Skeletal muscle satellite cell (primary cell): Measurements from ENCODE around the gene SNRK.

Experiments
- H3K27me3 ChIP-seq: 2 replicates; pipeline ENCODE4 v1.7.0; 2013; ENCODE audit warnings: low read length; ENCODE audit not compliant: control insufficient read depth, insufficient read depth
- H3K36me3 ChIP-seq: 2 replicates; pipeline ENCODE4 v1.7.0; 2013; ENCODE audit warnings: mild to moderate bottlenecking, control low read depth, low read length; ENCODE audit not compliant: insufficient read depth
- H3K4me1 ChIP-seq: 2 replicates; pipeline ENCODE4 v1.7.0; 2013; ENCODE audit warnings: low read length; ENCODE audit not compliant: control insufficient read depth, insufficient read depth
- H3K4me2 ChIP-seq: 2 replicates; pipeline ENCODE4 v1.7.0; 2013; ENCODE audit warnings: mild to moderate bottlenecking, low read length
- H3K4me3 ChIP-seq: 2 replicates; pipeline ENCODE4 v1.7.0; 2013; ENCODE audit warnings: low read length
- H3K9ac ChIP-seq: 2 replicates; pipeline ENCODE4 v1.7.0; 2013; ENCODE audit warnings: mild to moderate bottlenecking, low read depth, low read length, moderate library complexity
- H3K9me3 ChIP-seq: replicated peaks from 2 replicates; pipeline ENCODE4 v1.7.0; 2013; ENCODE audit warnings: mild to moderate bottlenecking, control low read depth, low read length

Gene SNRK

DNA sequence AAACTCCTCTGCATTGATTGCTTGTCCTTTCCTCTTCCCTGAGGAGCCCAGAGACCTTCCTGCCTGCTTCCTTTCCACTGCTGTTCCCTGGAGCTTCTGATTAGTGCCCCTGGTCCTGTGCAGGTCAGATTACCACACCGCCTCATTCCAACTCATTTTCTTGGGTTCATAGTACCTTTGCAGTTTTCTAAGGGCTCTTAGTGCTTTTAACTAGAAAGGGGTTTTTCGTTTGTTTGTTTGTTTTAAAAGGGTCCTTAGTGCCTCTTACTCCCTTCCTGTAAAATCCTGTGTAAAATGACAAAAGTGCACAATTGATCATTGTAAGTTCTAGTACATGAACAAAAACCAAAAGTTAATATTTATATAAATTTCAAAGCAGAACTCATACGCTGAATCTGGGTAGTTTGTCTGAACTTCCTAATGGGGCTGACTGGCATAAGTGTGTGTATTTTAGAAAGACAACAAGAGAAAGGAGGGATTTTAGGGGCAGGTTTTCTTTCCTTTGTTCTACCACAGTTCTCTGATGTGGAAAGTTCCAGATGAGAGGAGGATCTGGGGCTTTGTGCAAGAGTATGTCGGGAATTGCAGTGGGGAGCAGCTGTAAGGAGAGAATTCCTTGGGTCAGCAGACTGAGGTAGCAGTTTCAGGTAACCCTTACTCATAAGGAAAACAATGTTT, 30.6 kb downstream of the SNRK start:
- Histone ChIP-seq H3K4me3 (no peak overlapping the region), H3K36me3 (peaks cover 13% of the 10 kb centered on the region), H3K27me3 (no peaks in the 10 kb centered on the region), H3K9ac (no peak overlapping the region), H3K4me1 (peaks cover 9% of the 10 kb centered on the region), H3K9me3 (no peaks in the 10 kb centered on the region), H3K4me2 (no peak overlapping the region)

DNA sequence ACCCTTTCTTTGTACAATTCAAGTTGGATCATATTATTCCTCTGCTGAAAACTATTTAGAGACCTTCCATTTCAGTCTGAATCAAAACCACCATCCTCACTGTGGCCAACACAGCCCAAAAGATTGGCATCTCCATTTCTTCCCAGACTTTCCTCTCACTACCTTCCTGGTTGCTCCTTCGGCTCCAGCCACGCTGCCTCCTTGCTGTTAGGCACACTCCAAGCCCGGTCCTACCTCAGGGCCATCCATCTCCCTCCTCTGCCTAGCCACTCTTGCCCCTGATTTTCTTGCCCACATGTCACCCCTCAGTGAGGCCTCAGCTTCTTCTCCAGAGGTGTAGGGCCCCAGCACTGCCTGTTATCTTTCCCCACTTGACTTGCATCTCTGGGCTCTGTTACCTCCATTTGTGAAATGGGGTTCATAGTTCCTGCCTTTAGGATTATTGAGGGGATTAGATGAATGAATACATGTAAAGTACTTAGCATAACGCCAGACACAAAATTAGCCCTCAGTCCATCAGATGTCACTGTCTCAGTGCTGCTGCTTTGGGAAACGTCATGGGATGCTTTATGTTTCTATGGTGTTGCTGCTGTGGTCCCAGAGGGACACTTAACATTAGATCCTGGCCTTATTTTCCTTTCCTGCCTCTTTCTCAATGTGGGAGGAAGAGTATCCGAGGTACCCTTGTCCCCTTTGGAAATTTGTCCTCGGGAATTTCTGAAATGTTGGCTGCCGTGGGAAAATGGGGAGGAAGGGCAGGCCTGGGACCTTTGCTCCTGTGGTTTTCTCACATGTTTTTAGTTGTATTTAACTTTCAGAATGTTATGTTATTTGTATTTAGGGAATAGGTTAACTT, 31.3 kb downstream of the SNRK start:
- H3K4me1 ChIP-seq = peaks cover 9% of the 10 kb centered on the region

DNA sequence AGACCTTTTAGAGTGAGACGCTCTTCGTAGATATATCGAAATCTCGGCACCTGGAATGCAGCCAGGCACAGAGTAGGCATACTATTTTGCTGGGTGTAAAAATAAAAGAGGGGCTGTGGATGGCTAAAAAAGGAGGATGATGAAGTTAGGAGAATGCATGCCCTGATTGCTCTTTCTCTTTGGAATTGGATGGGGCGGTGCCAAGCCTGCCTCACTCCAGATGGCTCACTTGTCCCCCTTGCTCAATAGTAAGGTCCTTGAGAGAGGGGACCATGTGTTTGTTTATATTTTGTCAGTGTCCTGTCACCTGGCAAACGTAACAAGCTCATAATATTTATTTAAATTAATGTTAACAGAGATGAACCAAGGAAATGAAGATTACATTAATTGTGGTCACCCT, 33.0 kb downstream of the SNRK start:
- H3K36me3 ChIP-seq = peaks cover 16% of the 10 kb centered on the region
- no peak overlapping the region for H3K4me3 ChIP-seq
- no peaks in the 10 kb centered on the region for H3K9me3 ChIP-seq
- H3K4me1 ChIP-seq = peaks cover 9% of the 10 kb centered on the region
- H3K9ac ChIP-seq = no peak overlapping the region
- no peaks in the 10 kb centered on the region for H3K27me3 ChIP-seq
- H3K4me2 ChIP-seq = no peak overlapping the region

More for the DNA sequence above, 31.3 kb downstream of the SNRK start:
- H3K4me2 ChIP-seq = no peak overlapping the region
- H3K9ac ChIP-seq = no peak overlapping the region
- H3K9me3 ChIP-seq = no peaks in the 10 kb centered on the region
- H3K36me3 ChIP-seq = peaks cover 13% of the 10 kb centered on the region
- no peaks in the 10 kb centered on the region for H3K27me3 ChIP-seq
- no peak overlapping the region for H3K4me3 ChIP-seq

DNA sequence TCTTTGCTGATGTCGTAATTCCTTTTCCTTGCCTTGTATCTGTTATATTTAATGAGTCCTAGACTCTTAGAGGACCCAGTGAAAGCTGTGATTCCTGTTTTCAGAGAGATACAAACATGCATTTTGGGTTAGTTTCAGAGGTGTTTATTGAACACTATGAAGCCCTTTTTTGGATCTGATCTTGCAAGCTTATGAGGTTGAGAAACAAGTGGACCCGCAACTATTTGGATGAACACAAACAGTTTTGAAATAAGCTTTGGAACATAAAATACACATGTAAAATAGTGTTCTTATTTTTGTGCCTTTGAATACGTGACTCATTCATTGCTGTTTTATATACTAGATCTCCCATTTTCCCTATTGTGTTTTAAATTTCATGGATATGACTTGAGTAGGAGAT, 33.5 kb downstream of the SNRK start:
- Histone ChIP-seq H3K4me1 (peaks cover 9% of the 10 kb centered on the region), H3K9ac (no peak overlapping the region), H3K4me3 (no peak overlapping the region), H3K27me3 (no peaks in the 10 kb centered on the region), H3K36me3 (peaks cover 16% of the 10 kb centered on the region), H3K4me2 (no peak overlapping the region), H3K9me3 (no peaks in the 10 kb centered on the region)

DNA sequence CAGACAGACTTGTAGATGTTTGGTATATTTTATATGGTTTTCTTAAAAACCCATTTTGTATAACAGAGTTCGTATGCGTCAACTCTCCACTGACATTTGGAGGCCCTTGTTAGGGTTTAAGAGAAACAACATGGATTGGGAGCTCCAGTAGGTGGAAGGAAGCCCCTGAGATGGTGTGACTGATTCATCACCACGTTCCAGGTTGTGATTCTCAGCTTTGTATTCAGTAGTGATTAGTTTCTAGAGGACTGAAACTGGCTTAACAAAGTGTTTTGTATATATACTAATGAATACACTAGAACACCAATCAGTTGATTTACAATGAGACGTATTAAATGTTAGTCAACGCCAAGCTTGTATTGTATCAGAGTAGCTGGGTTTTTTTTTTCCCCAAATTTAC, 33.9 kb downstream of the SNRK start:
- no peaks in the 10 kb centered on the region for H3K27me3 ChIP-seq
- H3K4me1 ChIP-seq = peaks cover 9% of the 10 kb centered on the region
- H3K9ac ChIP-seq = no peak overlapping the region
- no peak overlapping the region for H3K4me3 ChIP-seq
- H3K9me3 ChIP-seq = no peaks in the 10 kb centered on the region
- peaks cover 16% of the 10 kb centered on the region for H3K36me3 ChIP-seq
- H3K4me2 ChIP-seq = no peak overlapping the region

DNA sequence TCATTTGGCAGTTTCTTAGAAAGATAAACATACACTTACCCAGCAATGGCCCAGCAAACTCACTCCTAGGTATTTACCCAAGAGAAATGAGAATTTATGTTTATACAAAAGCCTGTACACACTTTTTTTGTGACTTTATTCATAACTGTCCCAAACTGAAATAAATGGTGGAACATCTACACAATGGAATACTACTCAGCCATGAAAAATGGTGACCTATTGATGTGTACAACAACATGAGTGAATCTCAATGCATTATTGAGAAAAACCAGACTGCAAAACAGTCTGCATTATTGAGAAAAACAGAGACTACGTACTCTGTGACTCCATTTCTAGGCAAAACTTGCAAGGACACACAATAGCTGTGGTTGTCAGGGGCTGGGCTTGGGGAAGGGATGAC, 37.2 kb downstream of the SNRK start:
- H3K9me3 ChIP-seq = no peaks in the 10 kb centered on the region
- H3K4me2 ChIP-seq = no peak overlapping the region
- no peaks in the 10 kb centered on the region for H3K27me3 ChIP-seq
- H3K4me3 ChIP-seq = no peak overlapping the region
- H3K4me1 ChIP-seq = peaks cover 6% of the 10 kb centered on the region
- H3K36me3 ChIP-seq = peaks cover 13% of the 10 kb centered on the region
- H3K9ac ChIP-seq = no peak overlapping the region

DNA sequence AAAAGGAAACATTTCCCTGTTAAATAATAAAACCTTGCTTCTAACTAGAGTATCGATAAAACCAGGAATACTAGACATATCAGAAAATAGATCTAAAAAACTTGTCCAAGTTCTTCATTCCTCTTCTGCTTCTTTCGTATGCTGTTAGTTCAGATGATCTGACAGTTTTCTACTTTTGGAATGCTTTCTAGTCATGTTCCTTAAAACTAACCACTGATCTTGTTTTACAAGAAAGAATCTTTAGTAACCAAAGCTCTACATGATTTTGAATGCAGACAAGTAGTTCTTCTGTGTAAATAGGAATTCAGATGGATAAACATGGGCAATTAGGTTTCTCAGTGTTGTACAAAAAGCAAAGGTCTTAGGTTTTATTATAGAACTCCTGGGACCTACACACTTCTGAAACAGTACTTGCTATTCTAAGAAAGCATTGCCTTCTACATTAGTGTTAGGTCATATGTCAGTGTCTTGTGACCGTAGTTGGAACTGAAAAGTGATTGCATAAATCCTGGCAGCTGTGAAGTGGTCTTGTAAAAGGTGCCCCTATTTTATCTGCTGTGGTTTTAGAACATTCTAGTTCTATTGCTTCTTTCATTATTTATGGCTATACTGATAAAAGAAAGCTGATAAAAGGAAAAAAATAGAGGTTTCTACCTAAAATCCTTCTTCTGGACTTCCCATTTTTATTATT, 40.7 kb downstream of the SNRK start:
- no peaks in the 10 kb centered on the region for H3K9me3 ChIP-seq
- peaks cover 6% of the 10 kb centered on the region for H3K36me3 ChIP-seq
- peaks cover 9% of the 10 kb centered on the region for H3K4me1 ChIP-seq
- no peak overlapping the region for H3K4me3 ChIP-seq
- no peak overlapping the region for H3K4me2 ChIP-seq
- no peaks in the 10 kb centered on the region for H3K27me3 ChIP-seq
- no peak overlapping the region for H3K9ac ChIP-seq

DNA sequence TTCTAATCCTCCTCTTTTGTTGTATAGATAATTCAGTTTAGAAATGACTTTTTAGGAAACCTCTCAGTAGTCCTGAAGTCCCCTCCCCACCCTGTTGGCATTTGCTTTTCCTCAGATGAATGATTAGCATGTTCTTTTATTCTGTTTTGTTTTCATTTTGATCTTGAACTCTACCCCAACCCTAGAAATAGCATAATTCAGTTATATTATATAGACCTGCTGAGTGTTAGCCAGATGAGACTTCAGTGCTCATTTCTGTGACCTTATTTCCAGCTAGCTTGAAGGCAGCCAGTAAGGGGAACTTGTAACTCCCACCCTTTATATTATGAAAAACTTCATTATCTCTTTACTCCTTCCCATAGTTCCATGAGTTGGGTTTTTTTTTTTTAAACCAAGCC, 41.2 kb downstream of the SNRK start:
- Histone ChIP-seq H3K4me3 (no peak overlapping the region), H3K4me2 (no peak overlapping the region), H3K4me1 (peaks cover 9% of the 10 kb centered on the region), H3K36me3 (peaks cover 9% of the 10 kb centered on the region), H3K9me3 (no peaks in the 10 kb centered on the region), H3K27me3 (no peaks in the 10 kb centered on the region), H3K9ac (no peak overlapping the region)

DNA sequence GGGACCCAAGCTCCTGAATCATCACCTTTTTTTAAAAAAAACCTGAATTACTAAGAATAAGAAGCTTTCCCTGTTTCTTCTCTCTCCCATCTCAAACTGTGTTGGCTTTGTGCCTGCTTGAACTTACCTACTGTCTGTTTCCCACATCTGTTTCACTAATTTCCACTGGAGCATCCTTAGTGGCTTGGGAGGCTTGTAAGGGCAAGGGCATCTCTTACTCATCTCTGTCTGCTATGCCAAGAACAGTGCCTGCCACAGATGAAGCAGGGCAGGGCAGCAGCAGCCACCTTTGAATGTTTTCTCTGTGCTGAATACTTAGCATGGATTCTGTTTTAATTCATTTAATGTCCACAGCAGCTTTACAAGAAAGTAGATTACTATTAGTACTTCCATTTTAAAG, 42.3 kb downstream of the SNRK start:
- Histone ChIP-seq H3K9ac (no peak overlapping the region), H3K36me3 (peaks cover 10% of the 10 kb centered on the region), H3K4me2 (no peak overlapping the region), H3K4me3 (no peak overlapping the region), H3K27me3 (no peaks in the 10 kb centered on the region), H3K4me1 (peaks cover 9% of the 10 kb centered on the region), H3K9me3 (no peaks in the 10 kb centered on the region)

DNA sequence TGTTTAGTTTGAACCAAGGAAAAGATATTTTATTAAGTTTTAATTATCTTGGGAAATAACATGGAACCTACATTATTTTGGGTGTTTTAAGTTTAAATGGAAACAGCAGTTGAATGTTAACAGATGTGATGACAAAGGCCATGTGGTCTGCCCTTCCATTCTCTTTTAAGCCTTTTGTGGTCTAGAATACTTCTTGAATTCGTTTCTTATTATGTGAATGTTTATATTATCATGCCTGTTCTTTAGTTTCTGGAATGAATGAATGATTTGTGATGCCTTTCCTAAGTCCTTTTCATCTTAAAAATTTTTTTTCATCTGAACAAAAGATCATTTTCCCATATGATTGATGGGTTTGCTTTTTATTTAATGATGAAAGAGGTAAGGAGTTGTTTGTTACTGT, 44.6 kb downstream of the SNRK start:
- Histone ChIP-seq H3K4me2 (no peak overlapping the region), H3K27me3 (no peaks in the 10 kb centered on the region), H3K4me3 (no peak overlapping the region), H3K4me1 (peaks cover 9% of the 10 kb centered on the region), H3K9me3 (peaks cover 7% of the 10 kb centered on the region), H3K36me3 (peaks cover 18% of the 10 kb centered on the region), H3K9ac (no peak overlapping the region)

DNA sequence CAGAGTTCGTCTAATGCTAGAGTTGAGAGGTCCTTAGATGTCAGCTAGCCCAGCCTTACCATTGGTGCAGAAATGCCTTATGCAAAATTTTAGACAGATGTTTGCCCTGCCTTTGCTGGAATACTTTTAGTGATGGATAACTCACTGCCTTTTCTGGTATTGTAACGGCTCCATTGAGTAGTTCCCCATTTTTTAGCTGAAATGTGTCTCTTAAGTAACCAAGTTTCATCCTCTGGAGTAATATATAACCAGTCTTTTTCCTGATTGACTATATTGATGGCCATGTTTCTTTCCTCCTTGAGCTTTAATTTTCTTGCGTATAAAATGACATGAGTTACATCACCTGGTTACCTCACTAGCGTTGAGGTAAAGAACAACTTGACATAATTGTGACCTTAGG, 45.0 kb downstream of the SNRK start:
- Histone ChIP-seq H3K4me1 (peaks cover 9% of the 10 kb centered on the region), H3K27me3 (no peaks in the 10 kb centered on the region), H3K9ac (no peak overlapping the region), H3K4me3 (no peak overlapping the region), H3K36me3 (peaks cover 22% of the 10 kb centered on the region), H3K4me2 (no peak overlapping the region), H3K9me3 (peaks cover 7% of the 10 kb centered on the region)
